ENCODE results near the gene TPRG1.

Gene TPRG1

GRCh38 chr3:189361103-189361835, 189.5 kb downstream of the TPRG1 start:
- H3K4me1 ChIP-seq (ENCODE audit: control extremely low read depth in 1 of 4, control insufficient read depth in 4 of 4, insufficient read depth in 4 of 4, low read length in 3 of 4), result no peaks in the 10 kb centered on the region
- CTCF ChIA-PET, result no interaction called here
- H3K36me3 ChIP-seq (ENCODE audit: control insufficient read depth in 4 of 4, insufficient read depth in 4 of 4, low read length in 3 of 4), result no peaks in the 10 kb centered on the region
- POLR2A ChIA-PET, result no interaction called here
- H3K4me3 ChIP-seq (ENCODE audit: control insufficient read depth in 1 of 7, extremely low read depth in 1 of 7, insufficient read depth in 4 of 7, low read depth in 2 of 7, low read length in 6 of 7), result no peak overlapping the region
- H3K27ac ChIP-seq (ENCODE audit: insufficient read depth in 1 of 2, low read depth in 1 of 2, low read length in 2 of 2, poor library complexity in 1 of 2, severe bottlenecking in 2 of 2), result no peak overlapping the region
- H3K27me3 ChIP-seq (replicated peaks in 2 of 5; ENCODE audit: control insufficient read depth in 4 of 5, insufficient read depth in 5 of 5, low read length in 4 of 5), result no peaks in the 10 kb centered on the region
- DNase-seq, result no peak
- 100% methylated on average over 1 of the region's 2 CpGs for WGBS (ENCODE audit: insufficient coverage)
- no peaks in the 10 kb centered on the region for H3K9me3 ChIP-seq (ENCODE audit: control extremely low read depth in 1 of 5, control insufficient read depth in 4 of 5, insufficient read depth in 2 of 5, low read depth in 1 of 5, low read length in 4 of 5)

GRCh38 chr3:189363590-189364255, 192.0 kb downstream of the TPRG1 start:
- no peak for DNase-seq
- ChIA-PET CTCF (interaction anchor here (0.6 to 0.7 kb wide), 2 partner anchors 8 to 14 kb away, joined by 3 to 4 read pairs; no protein-coding TSS in a partner anchor), POLR2A (no interaction called here)
- H3K4me1 ChIP-seq (ENCODE audit: control extremely low read depth in 1 of 4, control insufficient read depth in 4 of 4, insufficient read depth in 4 of 4, low read length in 3 of 4), result peaks cover 0 to 2% (median 0%) of the 10 kb centered on the region in 4 experiments
- H3K4me3 ChIP-seq (ENCODE audit: control insufficient read depth in 1 of 7, extremely low read depth in 1 of 7, insufficient read depth in 4 of 7, low read depth in 2 of 7, low read length in 6 of 7), result no peak overlapping the region
- 100% methylated on average over 1 of the region's 3 CpGs for WGBS (ENCODE audit: insufficient coverage)
- H3K9me3 ChIP-seq (ENCODE audit: control extremely low read depth in 1 of 5, control insufficient read depth in 4 of 5, insufficient read depth in 2 of 5, low read depth in 1 of 5, low read length in 4 of 5), result no peaks in the 10 kb centered on the region
- H3K27ac ChIP-seq (ENCODE audit: insufficient read depth in 1 of 2, low read depth in 1 of 2, low read length in 2 of 2, poor library complexity in 1 of 2, severe bottlenecking in 2 of 2), result no peak overlapping the region
- H3K27me3 ChIP-seq (replicated peaks in 2 of 5; ENCODE audit: control insufficient read depth in 4 of 5, insufficient read depth in 5 of 5, low read length in 4 of 5), result no peaks in the 10 kb centered on the region
- H3K36me3 ChIP-seq (ENCODE audit: control insufficient read depth in 4 of 4, insufficient read depth in 4 of 4, low read length in 3 of 4), result no peaks in the 10 kb centered on the region

- ChIA-PET CTCF (no interaction called here), POLR2A (no interaction called here)
- Histone ChIP-seq H3K4me1 (ENCODE audit: control extremely low read depth in 1 of 4, control insufficient read depth in 4 of 4, insufficient read depth in 4 of 4, low read length in 3 of 4) (peaks cover 0 to 2% (median under 1%) of the 10 kb centered on the region in 4 experiments), H3K4me3 (ENCODE audit: control insufficient read depth in 1 of 7, extremely low read depth in 1 of 7, insufficient read depth in 4 of 7, low read depth in 2 of 7, low read length in 6 of 7) (no peak overlapping the region), H3K27ac (ENCODE audit: insufficient read depth in 1 of 2, low read depth in 1 of 2, low read length in 2 of 2, poor library complexity in 1 of 2, severe bottlenecking in 2 of 2) (no peak overlapping the region), H3K27me3 (replicated peaks in 2 of 5; ENCODE audit: control insufficient read depth in 4 of 5, insufficient read depth in 5 of 5, low read length in 4 of 5) (no peaks in the 10 kb centered on the region), H3K9me3 (ENCODE audit: control extremely low read depth in 1 of 5, control insufficient read depth in 4 of 5, insufficient read depth in 2 of 5, low read depth in 1 of 5, low read length in 4 of 5) (peaks cover 0 to 4% (median 3%) of the 10 kb centered on the region in 5 experiments), H3K36me3 (ENCODE audit: control insufficient read depth in 4 of 4, insufficient read depth in 4 of 4, low read length in 3 of 4) (no peaks in the 10 kb centered on the region)
- no peak for DNase-seq
- 100% methylated on average over 2 of the region's 3 CpGs for WGBS (ENCODE audit: insufficient coverage)
These were observed 194.1 kb downstream of the TPRG1 start for GRCh38 chr3:189365609-189366564.

DNA sequence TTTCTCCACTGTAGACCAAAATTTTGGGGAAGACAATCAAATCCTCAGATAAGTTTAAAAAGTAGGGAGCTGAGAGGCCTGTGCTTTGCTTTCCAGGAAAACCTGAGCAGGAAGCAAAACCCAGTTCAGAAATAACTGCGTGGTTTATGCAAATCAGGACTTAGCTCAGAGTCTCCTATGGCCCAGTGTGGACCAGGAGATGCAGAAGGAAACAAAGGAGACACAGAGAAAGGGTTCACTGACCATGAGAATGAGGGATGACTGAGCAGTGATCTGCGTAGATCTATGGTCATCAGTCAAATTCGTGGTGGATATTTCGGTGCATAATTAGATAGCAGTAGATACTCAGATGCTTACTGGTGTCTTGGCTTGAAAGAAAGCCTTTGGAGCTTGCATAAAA, 196.6 kb downstream of the TPRG1 start:
- POLR2A ChIA-PET, result no interaction called here
- Histone ChIP-seq H3K36me3 (ENCODE audit: control insufficient read depth in 4 of 4, insufficient read depth in 4 of 4, low read length in 3 of 4) (no peaks in the 10 kb centered on the region), H3K27me3 (replicated peaks in 2 of 5; ENCODE audit: control insufficient read depth in 4 of 5, insufficient read depth in 5 of 5, low read length in 4 of 5) (no peaks in the 10 kb centered on the region), H3K9me3 (ENCODE audit: control extremely low read depth in 1 of 5, control insufficient read depth in 4 of 5, insufficient read depth in 2 of 5, low read depth in 1 of 5, low read length in 4 of 5) (peaks cover 0 to 4% (median 3%) of the 10 kb centered on the region in 5 experiments), H3K4me3 (ENCODE audit: control insufficient read depth in 1 of 7, extremely low read depth in 1 of 7, insufficient read depth in 4 of 7, low read depth in 2 of 7, low read length in 6 of 7) (no peak overlapping the region), H3K27ac (ENCODE audit: insufficient read depth in 1 of 2, low read depth in 1 of 2, low read length in 2 of 2, poor library complexity in 1 of 2, severe bottlenecking in 2 of 2) (no peak overlapping the region), H3K4me1 (ENCODE audit: control extremely low read depth in 1 of 4, control insufficient read depth in 4 of 4, insufficient read depth in 4 of 4, low read length in 3 of 4) (peaks cover 2 to 13% (median 4%) of the 10 kb centered on the region in 4 experiments)
- CTCF ChIA-PET, result interaction anchor here (1.0 kb wide), 1 partner anchor 96 kb away, joined by 3 read pairs; no protein-coding TSS in a partner anchor
- DNase-seq, result no peak
- WGBS (ENCODE audit: insufficient coverage), result 87% methylated on average over 4 of the region's 4 CpGs

- H3K4me1 ChIP-seq (ENCODE audit: control extremely low read depth in 1 of 4, control insufficient read depth in 4 of 4, insufficient read depth in 4 of 4, low read length in 3 of 4), result peaks cover 2 to 13% (median 4%) of the 10 kb centered on the region in 4 experiments
- DNase-seq, result no peak
- 80% methylated on average over 5 of the region's 5 CpGs for WGBS (ENCODE audit: insufficient coverage)
- no peaks in the 10 kb centered on the region for H3K36me3 ChIP-seq (ENCODE audit: control insufficient read depth in 4 of 4, insufficient read depth in 4 of 4, low read length in 3 of 4)
- H3K9me3 ChIP-seq (ENCODE audit: control extremely low read depth in 1 of 5, control insufficient read depth in 4 of 5, insufficient read depth in 2 of 5, low read depth in 1 of 5, low read length in 4 of 5), result peaks cover 0 to 4% (median 3%) of the 10 kb centered on the region in 5 experiments
- ChIA-PET POLR2A (no interaction called here), CTCF (no interaction called here)
- H3K4me3 ChIP-seq (ENCODE audit: control insufficient read depth in 1 of 7, extremely low read depth in 1 of 7, insufficient read depth in 4 of 7, low read depth in 2 of 7, low read length in 6 of 7), result no peak overlapping the region
- H3K27me3 ChIP-seq (replicated peaks in 2 of 5; ENCODE audit: control insufficient read depth in 4 of 5, insufficient read depth in 5 of 5, low read length in 4 of 5), result no peaks in the 10 kb centered on the region
- H3K27ac ChIP-seq (ENCODE audit: insufficient read depth in 1 of 2, low read depth in 1 of 2, low read length in 2 of 2, poor library complexity in 1 of 2, severe bottlenecking in 2 of 2), result no peak overlapping the region
These were observed 197.9 kb downstream of the TPRG1 start for GRCh38 chr3:189369636-189370035.

DNA sequence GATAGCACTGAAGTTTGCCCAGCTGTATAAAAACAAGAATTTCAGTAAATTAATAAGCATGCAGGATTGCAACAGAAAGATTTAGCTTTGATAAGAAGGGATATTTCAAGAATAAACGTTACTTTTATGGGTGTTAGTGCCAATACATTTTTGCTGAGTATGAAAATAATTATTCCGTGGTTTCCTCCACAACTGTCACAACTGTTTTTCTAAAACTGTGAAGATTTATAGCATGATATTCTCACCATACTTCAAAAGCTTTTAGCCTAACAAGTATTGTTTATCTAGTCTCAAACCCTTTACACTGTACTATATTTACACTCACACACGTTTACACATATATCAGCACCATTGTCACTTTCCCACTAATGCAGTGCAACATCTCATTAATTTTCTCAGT, 200.5 kb downstream of the TPRG1 start:
- CTCF ChIA-PET, result interaction anchor here (1.3 kb wide), 1 partner anchor 9 kb away, joined by 3 read pairs; no protein-coding TSS in a partner anchor
- H3K36me3 ChIP-seq (ENCODE audit: control insufficient read depth in 4 of 4, insufficient read depth in 4 of 4, low read length in 3 of 4), result no peaks in the 10 kb centered on the region
- H3K4me3 ChIP-seq (ENCODE audit: control insufficient read depth in 1 of 7, extremely low read depth in 1 of 7, insufficient read depth in 4 of 7, low read depth in 2 of 7, low read length in 6 of 7), result peak overlapping the region in 1 of 7 experiments; percentile 33
- H3K9me3 ChIP-seq (ENCODE audit: control extremely low read depth in 1 of 5, control insufficient read depth in 4 of 5, insufficient read depth in 2 of 5, low read depth in 1 of 5, low read length in 4 of 5), result peaks cover 0 to 11% (median 3%) of the 10 kb centered on the region in 5 experiments
- POLR2A ChIA-PET, result no interaction called here
- H3K27ac ChIP-seq (ENCODE audit: insufficient read depth in 1 of 2, low read depth in 1 of 2, low read length in 2 of 2, poor library complexity in 1 of 2, severe bottlenecking in 2 of 2), result no peak overlapping the region
- peak in 2 of 3 donors; percentile 19 to 50 for DNase-seq
- no CpG with 5 or more reads among the region's 3 CpGs for WGBS (ENCODE audit: insufficient coverage)
- H3K4me1 ChIP-seq (ENCODE audit: control extremely low read depth in 1 of 4, control insufficient read depth in 4 of 4, insufficient read depth in 4 of 4, low read length in 3 of 4), result peaks cover 2 to 13% (median 4%) of the 10 kb centered on the region in 4 experiments
- no peaks in the 10 kb centered on the region for H3K27me3 ChIP-seq (replicated peaks in 2 of 5; ENCODE audit: control insufficient read depth in 4 of 5, insufficient read depth in 5 of 5, low read length in 4 of 5)
